ENCODE measurements around the gene FBH1. TPM values are rescaled to one million over a fixed set of nuclear protein-coding genes. Genes with fewer than 3 reads are reported as not detected.
"Not testable (repeated sequence)": the region's sequence is repeated elsewhere in the genome, so short reads cannot be mapped to it uniquely, and the experiment has no call there.

Gene FBH1
- total RNA-seq, 1 donor from 2014 or later: 76.6 TPM

DNA sequence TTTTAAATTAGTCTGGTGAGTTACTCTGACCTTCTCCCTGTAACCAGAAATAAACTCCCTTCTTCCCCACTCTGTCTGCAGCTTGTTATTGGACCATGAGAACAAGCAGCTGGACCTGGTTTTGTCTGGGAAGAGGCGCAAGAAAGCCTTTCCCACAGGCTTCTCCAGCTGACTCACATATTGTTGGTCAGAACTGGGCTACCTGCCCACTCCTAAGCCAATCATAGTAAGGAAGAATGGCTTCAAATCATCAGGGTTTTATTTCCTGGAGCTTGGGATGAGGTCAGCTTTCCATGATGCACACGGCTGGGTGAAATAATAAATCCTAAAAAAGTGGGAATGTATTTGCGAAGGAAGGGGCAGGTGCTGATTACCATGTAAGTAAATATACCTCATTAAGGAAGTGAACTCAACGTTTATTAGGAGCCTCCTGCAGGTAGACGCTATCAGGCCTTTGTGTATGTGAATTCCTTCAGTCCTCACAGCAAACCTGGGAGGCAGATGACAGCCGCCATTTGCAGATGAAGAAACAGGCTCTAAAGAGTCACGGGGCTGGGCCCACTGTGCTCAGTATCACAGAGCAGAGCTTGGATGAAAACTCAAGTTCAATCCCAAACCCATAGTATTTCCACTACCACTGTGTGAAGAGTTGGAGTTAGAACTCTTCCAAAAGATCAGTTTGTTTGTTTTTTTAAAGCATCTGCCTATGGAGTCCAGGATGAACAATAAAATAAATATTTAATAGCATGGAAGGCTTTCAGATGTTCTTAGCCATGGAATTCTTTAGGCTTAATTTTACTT lies 54.5 kb downstream of the FBH1 start:
- no peak for TF ChIP-seq CTCF (IDR thresholded peaks at IDR 0.05; ENCODE audit: unreplicated experiment)
- H3K27me3 Mint-ChIP-seq (ENCODE audit: low read depth): peaks cover 7% of the 10 kb centered on the region
- no peak overlapping the region for H3K4me3 Mint-ChIP-seq
- H3K9me3 Mint-ChIP-seq: no peaks in the 10 kb centered on the region
- H3K36me3 Mint-ChIP-seq: no peaks in the 10 kb centered on the region
- H3K27ac Mint-ChIP-seq: peak overlapping the region; percentile 78
- DNase-seq (ENCODE audit: low spot score in 2 of 2, unreplicated experiment in 2 of 2): peak in 1 of 2 experiments; percentile 46
- H3K4me1 Mint-ChIP-seq: peaks cover 24% of the 10 kb centered on the region

GRCh38 chr10:5945190-5945509 lies 55.1 kb downstream of the FBH1 start:
- H3K27me3 Mint-ChIP-seq (ENCODE audit: low read depth): peaks cover 7% of the 10 kb centered on the region
- no peaks in the 10 kb centered on the region for H3K36me3 Mint-ChIP-seq
- no peak overlapping the region for H3K4me3 Mint-ChIP-seq
- peak overlapping the region; percentile 21 for H3K27ac Mint-ChIP-seq
- no peak for TF ChIP-seq CTCF (IDR thresholded peaks at IDR 0.05; ENCODE audit: unreplicated experiment)
- H3K4me1 Mint-ChIP-seq: peaks cover 24% of the 10 kb centered on the region
- H3K9me3 Mint-ChIP-seq: no peaks in the 10 kb centered on the region
- DNase-seq (ENCODE audit: low spot score in 2 of 2, unreplicated experiment in 2 of 2): no peak

GRCh38 chr10:5945561-5946418 lies 55.7 kb downstream of the FBH1 start:
- Mint-ChIP-seq H3K4me1 (peaks cover 24% of the 10 kb centered on the region), H3K27ac (peak overlapping the region; percentile 83), H3K36me3 (no peaks in the 10 kb centered on the region), H3K27me3 (ENCODE audit: low read depth) (peaks cover 7% of the 10 kb centered on the region), H3K9me3 (no peaks in the 10 kb centered on the region), H3K4me3 (no peak overlapping the region)
- TF ChIP-seq CTCF (IDR thresholded peaks at IDR 0.05; ENCODE audit: unreplicated experiment): no peak
- no peak for DNase-seq (ENCODE audit: low spot score in 2 of 2, unreplicated experiment in 2 of 2)

GRCh38 chr10:5946419-5946775 lies 56.4 kb downstream of the FBH1 start:
- peak overlapping the region; percentile 83 for H3K27ac Mint-ChIP-seq
- DNase-seq (ENCODE audit: low spot score in 2 of 2, unreplicated experiment in 2 of 2); H3K36me3 Mint-ChIP-seq: not testable (repeated sequence)

DNA sequence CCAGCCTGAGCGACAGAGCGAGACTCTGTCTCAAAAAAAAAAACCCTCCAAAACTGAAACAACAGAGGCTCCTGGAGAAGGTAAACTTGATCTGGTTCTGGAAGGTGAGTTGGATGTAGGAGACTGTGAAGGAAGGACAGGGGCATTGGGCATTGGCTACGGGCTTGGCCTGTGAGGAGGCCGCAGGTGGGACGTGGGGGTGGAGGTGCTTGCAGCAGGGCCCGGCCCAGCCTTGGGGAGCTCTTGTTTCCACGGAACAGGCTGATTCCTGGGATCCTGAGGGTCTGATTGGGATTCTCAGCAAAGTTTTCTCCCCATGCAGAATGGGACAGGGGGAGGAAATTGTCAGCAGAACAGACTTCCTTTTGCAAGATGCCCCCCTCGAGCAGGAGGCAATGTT lies 56.7 kb downstream of the FBH1 start:
- no peak for TF ChIP-seq CTCF (IDR thresholded peaks at IDR 0.05; ENCODE audit: unreplicated experiment)
- Mint-ChIP-seq H3K27ac (no peak overlapping the region), H3K4me3 (no peak overlapping the region), H3K36me3 (no peaks in the 10 kb centered on the region), H3K27me3 (ENCODE audit: low read depth) (peaks cover 7% of the 10 kb centered on the region), H3K4me1 (peaks cover 24% of the 10 kb centered on the region), H3K9me3 (no peaks in the 10 kb centered on the region)
- DNase-seq (ENCODE audit: low spot score in 2 of 2, unreplicated experiment in 2 of 2): no peak

More at GRCh38 chr10:5946419-5946775, 56.4 kb downstream of the FBH1 start:
- not testable (repeated sequence) for H3K9me3 Mint-ChIP-seq; H3K4me3 Mint-ChIP-seq; H3K27me3 Mint-ChIP-seq (ENCODE audit: low read depth)
- peaks cover 24% of the 10 kb centered on the region for H3K4me1 Mint-ChIP-seq

Data from mesothelial cell of epicardium (in vitro differentiated cells).